Subcutaneous abdominal adipose tissue (tissue), 5 donors: Measurements from ENCODE around the gene GNG7.
"Not testable (repeated sequence)": the region's sequence is repeated elsewhere in the genome, so short reads cannot be mapped to it uniquely, and the experiment has no call there.

Experiments used
- H3K27ac ChIP-seq: one replicate; pipeline ENCODE4 v1.7.0; 2013; ENCODE audit warnings: low read depth, mild to moderate bottlenecking, inconsistent platforms, low read length, moderate library complexity
- H3K27me3 ChIP-seq, 5 donors: one replicate each; pipeline ENCODE4 v1.7.0; 2013; ENCODE audit warnings: low read length in 5 of 5, inconsistent platforms in 1 of 5; ENCODE audit not compliant: control insufficient read depth in 5 of 5, insufficient read depth in 4 of 5
- H3K36me3 ChIP-seq, 5 donors: one replicate each; pipeline ENCODE4 v1.7.0; 2013; ENCODE audit warnings: low read length in 5 of 5; ENCODE audit not compliant: control insufficient read depth in 5 of 5, insufficient read depth in 5 of 5
- H3K4me1 ChIP-seq, 5 donors: one replicate each; pipeline ENCODE4 v1.7.0; 2013; ENCODE audit warnings: low read length in 5 of 5, mild to moderate bottlenecking in 3 of 5, moderate library complexity in 1 of 5; ENCODE audit not compliant: control insufficient read depth in 5 of 5, insufficient read depth in 5 of 5
- H3K4me3 ChIP-seq, 5 donors: one replicate each; pipeline ENCODE4 v1.7.0; 2013; ENCODE audit warnings: low read length in 5 of 5, low read depth in 1 of 5
- H3K9ac ChIP-seq, 5 donors: one replicate each; pipeline ENCODE4 v1.7.0; 2013; ENCODE audit warnings: low read length in 5 of 5, mild to moderate bottlenecking in 4 of 5, moderate library complexity in 3 of 5
- H3K9me3 ChIP-seq, 5 donors: one replicate each; pipeline ENCODE4 v1.7.0; 2013; ENCODE audit warnings: low read length in 5 of 5; ENCODE audit not compliant: control insufficient read depth in 5 of 5
- donor health status: healthy.
- donor health status: healthy.
- donor health status: healthy.
- donor health status: healthy.
- donor health status: healthy.

Gene GNG7

GRCh38 chr19:2680808-2681207 is 21.7 kb downstream of the GNG7 start:
- H3K9me3 ChIP-seq, result no peaks in the 10 kb centered on the region
- no peaks in the 10 kb centered on the region for H3K36me3 ChIP-seq
- no peak overlapping the region for H3K27ac ChIP-seq
- peaks cover 0 to 4% (median 0%) of the 10 kb centered on the region in 5 donors for H3K27me3 ChIP-seq
- no peak overlapping the region for H3K4me3 ChIP-seq
- H3K9ac ChIP-seq, result no peak overlapping the region
- peaks cover 0 to 3% (median 0%) of the 10 kb centered on the region in 5 donors for H3K4me1 ChIP-seq

- H3K36me3 ChIP-seq, result no peaks in the 10 kb centered on the region
- no peak overlapping the region for H3K4me3 ChIP-seq
- no peak overlapping the region for H3K27ac ChIP-seq
- peaks cover 0 to 3% (median 0%) of the 10 kb centered on the region in 5 donors for H3K4me1 ChIP-seq
- no peak overlapping the region for H3K9ac ChIP-seq
- peaks cover 0 to 4% (median 0%) of the 10 kb centered on the region in 5 donors for H3K27me3 ChIP-seq
- H3K9me3 ChIP-seq, result no peaks in the 10 kb centered on the region
These were observed 23.1 kb downstream of the GNG7 start for GRCh38 chr19:2679439-2679838.

GRCh38 chr19:2678948-2679347 is 23.5 kb downstream of the GNG7 start:
- not testable (repeated sequence) for H3K9me3 ChIP-seq, H3K9ac ChIP-seq, H3K27me3 ChIP-seq, H3K4me1 ChIP-seq, H3K4me3 ChIP-seq, H3K36me3 ChIP-seq, H3K27ac ChIP-seq

GRCh38 chr19:2678044-2678671 is 24.3 kb downstream of the GNG7 start:
- H3K36me3 ChIP-seq, result no peaks in the 10 kb centered on the region
- no peak overlapping the region for H3K4me3 ChIP-seq
- H3K9ac ChIP-seq, result no peak overlapping the region
- no peak overlapping the region for H3K27ac ChIP-seq
- no peaks in the 10 kb centered on the region for H3K9me3 ChIP-seq
- peaks cover 0 to 3% (median 0%) of the 10 kb centered on the region in 5 donors for H3K4me1 ChIP-seq
- H3K27me3 ChIP-seq, result peaks cover 0 to 4% (median 0%) of the 10 kb centered on the region in 5 donors

GRCh38 chr19:2676823-2677222 is 25.7 kb downstream of the GNG7 start:
- Histone ChIP-seq H3K27ac (no peak overlapping the region), H3K4me1 (peaks cover 0 to 3% (median 0%) of the 10 kb centered on the region in 5 donors), H3K9me3 (no peaks in the 10 kb centered on the region), H3K36me3 (no peaks in the 10 kb centered on the region), H3K27me3 (peaks cover 0 to 4% (median 0%) of the 10 kb centered on the region in 5 donors), H3K9ac (no peak overlapping the region), H3K4me3 (no peak overlapping the region)

- Histone ChIP-seq H3K27ac (no peak overlapping the region), H3K4me3 (no peak overlapping the region), H3K9ac (no peak overlapping the region), H3K27me3 (peaks cover 0 to 4% (median 0%) of the 10 kb centered on the region in 5 donors), H3K4me1 (peaks cover 0 to 3% (median 0%) of the 10 kb centered on the region in 5 donors), H3K36me3 (no peaks in the 10 kb centered on the region), H3K9me3 (no peaks in the 10 kb centered on the region)
These were observed 26.6 kb downstream of the GNG7 start for GRCh38 chr19:2675892-2676291.

GRCh38 chr19:2670217-2670616 is 32.3 kb downstream of the GNG7 start:
- Histone ChIP-seq H3K27me3 (peaks cover 0 to 3% (median 0%) of the 10 kb centered on the region in 5 donors), H3K4me1 (no peaks in the 10 kb centered on the region), H3K9me3 (no peaks in the 10 kb centered on the region), H3K27ac (no peak overlapping the region), H3K9ac (no peak overlapping the region), H3K36me3 (no peaks in the 10 kb centered on the region), H3K4me3 (no peak overlapping the region)

- H3K27ac ChIP-seq, result no peak overlapping the region
- no peaks in the 10 kb centered on the region for H3K4me1 ChIP-seq
- no peak overlapping the region for H3K9ac ChIP-seq
These were observed 34.2 kb downstream of the GNG7 start for GRCh38 chr19:2668175-2668763.

GRCh38 chr19:2667349-2667748 is 35.1 kb downstream of the GNG7 start:
- H3K27ac ChIP-seq, H3K4me3 ChIP-seq, H3K9ac ChIP-seq, H3K9me3 ChIP-seq, H3K4me1 ChIP-seq, H3K27me3 ChIP-seq, H3K36me3 ChIP-seq: not testable (repeated sequence)

More at GRCh38 chr19:2668175-2668763, 34.2 kb downstream of the GNG7 start:
- Histone ChIP-seq H3K4me3 (no peak overlapping the region), H3K36me3 (no peaks in the 10 kb centered on the region), H3K9me3 (no peaks in the 10 kb centered on the region), H3K27me3 (peaks cover 0 to 3% (median 0%) of the 10 kb centered on the region in 5 donors)

- peaks cover 0 to 12% (median 8%) of the 10 kb centered on the region in 5 donors for H3K9me3 ChIP-seq
- no peak overlapping the region for H3K4me3 ChIP-seq
- no peaks in the 10 kb centered on the region for H3K36me3 ChIP-seq
- peaks cover 0 to 3% (median 0%) of the 10 kb centered on the region in 5 donors for H3K27me3 ChIP-seq
- no peak overlapping the region for H3K9ac ChIP-seq
- H3K4me1 ChIP-seq, result no peaks in the 10 kb centered on the region
- H3K27ac ChIP-seq, result no peak overlapping the region
These were observed 36.0 kb downstream of the GNG7 start for GRCh38 chr19:2666344-2666994.
